ENCODE measurements around the gene PRKAR1B. TPM values are rescaled to one million over a fixed set of nuclear protein-coding genes. Genes with fewer than 3 reads are reported as not detected.

Gene PRKAR1B
- total and polyA plus RNA-seq, 8 donors, result 16.3 to 43.5 (median 37.6) TPM

DNA sequence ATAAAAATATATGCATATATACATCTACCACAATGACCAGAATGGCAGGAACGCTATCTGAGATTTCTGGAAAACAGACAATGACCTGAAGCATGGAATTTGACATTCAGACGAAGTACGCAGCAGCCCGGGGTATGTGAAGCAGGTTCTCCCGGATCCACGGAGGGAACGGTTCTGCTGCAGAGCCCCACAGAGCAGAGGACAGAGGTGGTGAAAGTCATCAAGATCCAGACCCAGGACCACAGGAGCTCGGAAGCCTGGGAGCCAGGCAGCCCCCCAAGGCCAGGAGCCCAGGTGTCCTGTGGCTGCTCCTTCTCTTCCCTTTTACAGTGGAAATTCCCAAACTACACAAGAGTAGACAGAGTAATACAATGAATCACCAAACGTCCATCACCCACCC, 42.7 kb downstream of the PRKAR1B start:
- peak in 1 of 4 donors; percentile 20 for DNase-seq
- Histone ChIP-seq H3K27me3 (no peaks in the 10 kb centered on the region), H3K9me3 (peaks cover 0 to 61% of the 10 kb centered on the region in 2 donors), H3K4me3 (no peak overlapping the region), H3K36me3 (peaks cover 0 to 17% of the 10 kb centered on the region in 2 donors), H3K4me1 (no peaks in the 10 kb centered on the region), H3K27ac (no peak overlapping the region)
- TF ChIP-seq, protein P1, sequence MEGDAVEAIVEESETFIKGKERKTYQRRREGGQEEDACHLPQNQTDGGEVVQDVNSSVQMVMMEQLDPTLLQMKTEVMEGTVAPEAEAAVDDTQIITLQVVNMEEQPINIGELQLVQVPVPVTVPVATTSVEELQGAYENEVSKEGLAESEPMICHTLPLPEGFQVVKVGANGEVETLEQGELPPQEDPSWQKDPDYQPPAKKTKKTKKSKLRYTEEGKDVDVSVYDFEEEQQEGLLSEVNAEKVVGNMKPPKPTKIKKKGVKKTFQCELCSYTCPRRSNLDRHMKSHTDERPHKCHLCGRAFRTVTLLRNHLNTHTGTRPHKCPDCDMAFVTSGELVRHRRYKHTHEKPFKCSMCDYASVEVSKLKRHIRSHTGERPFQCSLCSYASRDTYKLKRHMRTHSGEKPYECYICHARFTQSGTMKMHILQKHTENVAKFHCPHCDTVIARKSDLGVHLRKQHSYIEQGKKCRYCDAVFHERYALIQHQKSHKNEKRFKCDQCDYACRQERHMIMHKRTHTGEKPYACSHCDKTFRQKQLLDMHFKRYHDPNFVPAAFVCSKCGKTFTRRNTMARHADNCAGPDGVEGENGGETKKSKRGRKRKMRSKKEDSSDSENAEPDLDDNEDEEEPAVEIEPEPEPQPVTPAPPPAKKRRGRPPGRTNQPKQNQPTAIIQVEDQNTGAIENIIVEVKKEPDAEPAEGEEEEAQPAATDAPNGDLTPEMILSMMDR (IDR thresholded peaks at IDR 0.05), result no peak
- ATAC-seq, result no peak
- intact Hi-C loops (cut with DNase I), result no loop called here

DNA sequence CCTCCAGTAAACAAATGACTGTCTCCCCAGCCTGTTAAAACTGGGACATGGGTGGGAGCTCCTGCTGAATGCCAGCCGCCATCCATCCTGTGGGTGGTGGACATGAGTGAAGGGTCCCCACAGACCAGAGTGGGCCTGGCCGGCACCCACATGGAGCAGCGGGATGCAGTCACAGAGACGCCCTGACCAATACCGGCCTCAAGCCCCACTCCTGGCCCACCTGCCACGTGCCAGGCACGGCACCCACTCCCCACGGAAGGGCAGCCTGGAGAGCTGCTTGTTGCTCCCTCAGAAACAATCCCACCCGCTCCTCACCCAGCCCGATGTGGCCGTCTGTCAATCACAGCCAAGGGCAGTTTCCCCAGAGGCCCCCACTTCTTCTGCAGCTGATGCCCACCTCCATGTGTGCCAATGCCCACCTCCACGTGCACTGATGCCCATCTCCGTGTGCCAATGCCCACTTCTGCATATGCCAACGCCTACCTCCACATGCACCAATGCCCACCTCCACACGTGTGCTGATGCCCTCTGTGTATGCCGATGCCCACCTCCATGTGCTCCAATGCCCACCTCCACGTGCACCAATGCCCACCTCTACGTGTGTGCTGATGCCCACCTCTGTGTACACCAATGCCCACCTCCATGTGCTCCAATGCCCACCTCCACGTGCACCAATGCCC, 43.4 kb downstream of the PRKAR1B start:
- peaks cover 0 to 17% of the 10 kb centered on the region in 2 donors for H3K36me3 ChIP-seq
- H3K4me3 ChIP-seq, result no peak overlapping the region
- intact Hi-C loops (cut with DNase I), result no loop called here
- H3K9me3 ChIP-seq, result peaks cover 0 to 54% of the 10 kb centered on the region in 2 donors
- no peak overlapping the region for H3K27ac ChIP-seq
- TF ChIP-seq, protein P1 (IDR thresholded peaks at IDR 0.05), result no peak
- no peaks in the 10 kb centered on the region for H3K4me1 ChIP-seq
- no peaks in the 10 kb centered on the region for H3K27me3 ChIP-seq
- ATAC-seq, result no peak
- DNase-seq, result peak in 1 of 4 donors; percentile 47

DNA sequence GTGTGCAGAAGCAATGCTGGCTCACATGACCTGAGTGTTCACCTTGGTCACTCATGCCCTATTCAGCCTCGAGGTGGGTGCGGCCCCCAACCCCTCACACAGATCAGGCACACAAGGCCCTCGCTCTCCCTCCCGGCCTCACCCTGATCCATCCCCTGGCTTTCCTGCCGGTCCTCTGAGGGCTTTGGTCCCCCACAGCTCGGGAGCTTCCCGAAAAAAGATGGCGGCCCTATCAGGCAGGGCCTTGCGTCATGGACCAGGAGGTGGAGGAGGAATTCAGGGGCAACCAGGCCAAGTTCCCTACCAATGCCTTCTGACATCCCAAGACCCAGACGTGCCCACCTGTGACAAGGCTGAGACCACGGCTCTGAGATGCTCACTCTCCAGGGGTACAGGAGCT, 44.3 kb downstream of the PRKAR1B start:
- TF ChIP-seq, protein P1 (IDR thresholded peaks at IDR 0.05), result no peak
- no peak for ATAC-seq

DNA sequence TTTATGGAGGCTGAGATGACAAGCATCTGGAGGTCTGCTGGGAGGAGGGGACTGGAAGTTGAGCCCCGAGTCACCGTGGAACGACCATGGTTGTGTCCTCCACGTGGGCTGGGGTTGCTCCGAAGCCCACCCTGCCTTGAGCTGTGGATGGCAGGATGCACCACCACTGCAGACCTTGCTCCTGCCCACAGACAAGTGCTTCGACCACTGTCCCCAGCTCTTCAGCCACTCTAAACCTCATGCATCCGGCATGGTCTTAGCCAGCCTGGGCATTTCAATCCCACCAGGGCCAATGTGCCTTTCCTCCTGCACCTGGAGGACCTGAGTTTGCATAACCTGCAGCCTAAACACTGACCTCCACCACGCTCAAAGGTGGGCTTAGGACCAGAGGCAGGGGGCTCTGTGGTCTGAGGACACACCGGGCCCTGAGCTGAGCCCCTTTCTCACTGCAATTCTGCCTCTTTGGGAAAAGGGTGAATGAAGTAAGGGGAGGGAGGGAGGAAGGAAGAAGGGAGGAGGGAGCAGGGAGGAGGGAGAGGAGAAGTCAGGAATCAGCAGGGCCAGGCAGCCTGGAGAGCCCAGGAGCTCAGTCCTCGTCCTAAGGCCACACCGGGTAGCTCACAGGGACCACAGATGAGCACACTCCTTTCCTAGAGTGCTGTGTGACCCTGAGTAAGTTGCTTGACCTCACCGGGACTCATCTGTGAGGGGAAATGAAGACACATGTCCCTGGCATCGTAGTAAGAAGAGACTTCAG, 45.4 kb downstream of the PRKAR1B start:
- peak in 1 of 4 donors; percentile 36 for DNase-seq
- Histone ChIP-seq H3K4me3 (no peak overlapping the region), H3K27me3 (no peaks in the 10 kb centered on the region), H3K27ac (no peak overlapping the region), H3K4me1 (no peaks in the 10 kb centered on the region), H3K36me3 (peaks cover 0 to 28% of the 10 kb centered on the region in 2 donors), H3K9me3 (peaks cover 0 to 34% of the 10 kb centered on the region in 2 donors)
- intact Hi-C loops (cut with DNase I), result no loop called here
- no peak for ATAC-seq
- TF ChIP-seq, protein P1 (IDR thresholded peaks at IDR 0.05), result no peak

More for the DNA sequence above, 44.3 kb downstream of the PRKAR1B start:
- intact Hi-C loops (cut with DNase I), result no loop called here
- Histone ChIP-seq H3K36me3 (peaks cover 0 to 21% of the 10 kb centered on the region in 2 donors), H3K4me1 (no peaks in the 10 kb centered on the region), H3K27ac (no peak overlapping the region), H3K4me3 (no peak overlapping the region), H3K27me3 (no peaks in the 10 kb centered on the region), H3K9me3 (peaks cover 0 to 45% of the 10 kb centered on the region in 2 donors)
- DNase-seq, result peak in 1 of 4 donors; percentile 53
